GM19324 (cell line): ENCODE measurements around the gene PLA2G10.
A peak's percentile ranks its signal among the peaks of the same experiment; 100 is the strongest.
"Not testable (repeated sequence)": the region's sequence is repeated elsewhere in the genome, so short reads cannot be mapped to it uniquely, and the experiment has no call there.

Experiments
- ATAC-seq: cut with Tn5 transposase; IDR thresholded peaks from one replicate; pipeline ENCODE4 v1.9.1; 2021; ENCODE audit warnings: mild to moderate bottlenecking, moderate library complexity; ENCODE audit not compliant: unreplicated experiment, low FRiP score

PLA2G10 gene

DNA sequence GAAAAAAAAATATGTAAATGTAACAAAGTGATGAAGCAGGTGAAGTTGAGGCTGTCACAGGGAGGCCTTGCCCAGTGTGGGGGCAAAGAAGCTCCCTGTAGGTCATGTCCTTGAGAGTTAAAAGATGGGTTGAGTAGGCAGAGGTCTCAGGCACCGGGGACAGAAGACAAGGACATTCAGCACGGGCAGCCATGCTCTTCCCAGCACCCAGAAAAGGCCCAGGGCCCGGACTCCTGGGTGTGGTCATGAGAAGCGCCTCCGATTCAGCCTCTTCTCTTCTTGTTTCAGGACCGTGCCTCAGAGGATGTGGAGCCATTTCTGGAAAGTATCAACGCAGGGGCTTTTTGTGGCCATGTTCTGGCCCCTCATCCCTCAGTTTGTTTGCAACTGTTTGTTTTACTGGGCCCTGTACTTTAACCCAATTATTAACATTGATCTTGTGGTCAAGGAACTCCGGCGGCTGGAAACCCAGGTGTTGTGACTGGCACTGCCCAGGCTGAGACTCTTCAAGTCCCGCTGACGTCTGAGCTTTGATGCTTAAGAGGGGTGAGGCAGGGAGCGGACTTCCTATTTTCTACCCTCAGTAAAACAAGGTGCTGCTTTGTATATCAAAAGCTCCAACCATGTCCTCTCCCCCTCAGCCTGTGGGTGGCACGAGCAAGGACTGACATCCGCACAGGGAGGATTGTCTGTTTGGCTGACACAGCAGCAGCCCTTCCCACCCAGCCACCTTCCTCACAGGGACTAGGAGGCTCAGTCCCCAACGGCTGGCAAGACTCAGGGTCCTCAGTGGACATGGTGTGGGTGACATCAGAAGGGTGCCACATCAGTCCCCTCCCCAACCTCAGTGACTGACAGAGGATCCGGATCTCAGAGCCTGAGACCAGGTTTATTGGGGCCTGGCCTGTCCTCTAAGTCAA is 26.5 kb downstream of the PLA2G10 start:
- ATAC-seq = no peak

DNA sequence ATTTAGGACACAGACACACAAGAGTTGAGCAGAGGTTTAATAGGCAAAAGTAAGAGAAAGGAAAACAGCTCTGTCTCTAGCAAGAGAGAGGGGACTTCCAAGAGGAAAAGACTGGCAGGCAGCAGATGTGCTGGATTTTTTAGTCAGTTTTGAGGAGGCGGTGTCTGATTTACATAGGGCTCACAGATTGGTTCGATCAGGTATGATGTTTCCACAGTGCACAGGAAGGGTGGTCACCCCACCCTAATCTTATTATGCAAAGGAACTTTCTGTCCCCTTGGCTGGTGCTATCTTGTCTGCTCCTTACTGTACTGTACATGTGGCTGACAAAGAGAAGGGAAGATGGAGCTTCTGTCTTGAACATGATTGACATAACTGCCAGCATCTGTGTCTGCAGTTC is 36.0 kb downstream of the PLA2G10 start:
- peak; percentile 68 for ATAC-seq

DNA sequence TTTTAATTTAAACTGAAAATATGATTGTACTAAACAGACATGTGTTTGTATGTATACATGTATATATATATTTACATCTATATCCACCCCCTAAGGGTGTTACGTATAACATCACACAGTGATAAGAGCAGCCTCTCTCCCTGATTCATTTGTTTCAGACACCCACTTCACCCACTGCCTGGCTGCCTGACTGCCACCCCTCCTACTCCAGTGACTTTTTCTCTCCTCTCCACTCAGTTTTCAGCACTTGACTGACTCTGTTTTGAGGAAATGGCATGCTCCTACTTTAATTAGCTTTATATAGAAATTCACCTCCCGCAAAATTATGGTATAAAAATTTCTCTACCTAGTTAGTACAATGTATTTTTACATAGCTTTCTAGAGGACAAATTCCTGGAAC is 41.4 kb downstream of the PLA2G10 start:
- ATAC-seq = no peak

DNA sequence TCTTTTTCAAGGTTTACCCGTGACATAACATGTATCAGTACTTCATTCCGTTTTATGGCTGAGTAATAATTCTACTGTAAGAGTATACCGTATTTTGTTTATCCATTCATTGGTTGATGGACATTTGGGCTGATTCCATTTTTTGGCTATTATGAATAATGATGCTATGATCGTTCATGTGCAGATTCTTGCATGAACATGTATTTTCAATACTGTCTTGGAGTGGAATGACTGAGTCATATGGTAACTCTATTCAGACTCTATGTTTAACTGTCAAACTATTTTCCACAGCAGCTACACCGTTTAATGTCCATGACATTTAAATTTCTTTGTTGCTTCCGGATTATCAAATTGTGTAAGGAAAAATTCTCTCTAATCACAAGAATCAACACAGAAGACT is 43.5 kb downstream of the PLA2G10 start:
- ATAC-seq = no peak

DNA sequence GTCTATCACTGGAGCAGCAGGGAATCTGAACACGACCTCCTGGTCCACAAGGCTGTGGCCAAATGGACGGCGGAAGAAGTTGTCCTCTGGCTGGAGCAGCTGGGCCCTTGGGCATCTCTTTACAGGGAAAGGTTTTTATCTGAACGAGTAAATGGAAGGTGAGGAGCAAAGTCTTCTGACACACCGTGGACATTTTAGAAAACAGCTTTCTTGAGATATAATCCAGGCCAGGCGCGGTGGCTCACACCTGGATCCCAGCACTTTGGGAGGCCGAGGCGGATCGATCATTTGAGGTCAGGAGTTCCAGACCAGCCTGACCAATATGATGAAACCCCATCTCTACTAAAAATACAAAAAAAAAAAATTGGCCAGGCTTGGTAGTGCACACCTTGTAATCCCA is 44.3 kb downstream of the PLA2G10 start:
- no peak for ATAC-seq

DNA sequence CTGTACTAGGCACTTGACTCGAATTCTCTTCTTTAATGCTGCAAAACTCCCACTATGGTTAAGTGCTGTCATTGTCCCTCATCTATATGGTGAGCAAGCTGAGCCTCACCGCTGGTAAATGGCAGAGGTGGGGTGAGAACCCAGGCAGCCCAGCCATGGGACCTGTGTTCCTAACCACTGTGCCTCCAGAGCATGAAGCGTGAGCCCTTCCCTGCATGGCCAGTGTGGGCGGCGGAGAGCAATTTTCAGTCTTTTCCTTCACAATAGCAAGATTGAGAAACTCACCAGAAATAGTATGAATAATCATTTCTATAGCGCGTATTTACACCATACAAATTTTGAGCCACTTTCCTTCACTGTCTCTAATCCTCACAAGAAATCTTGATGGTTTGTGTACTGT is 52.2 kb downstream of the PLA2G10 start:
- no peak for ATAC-seq

DNA sequence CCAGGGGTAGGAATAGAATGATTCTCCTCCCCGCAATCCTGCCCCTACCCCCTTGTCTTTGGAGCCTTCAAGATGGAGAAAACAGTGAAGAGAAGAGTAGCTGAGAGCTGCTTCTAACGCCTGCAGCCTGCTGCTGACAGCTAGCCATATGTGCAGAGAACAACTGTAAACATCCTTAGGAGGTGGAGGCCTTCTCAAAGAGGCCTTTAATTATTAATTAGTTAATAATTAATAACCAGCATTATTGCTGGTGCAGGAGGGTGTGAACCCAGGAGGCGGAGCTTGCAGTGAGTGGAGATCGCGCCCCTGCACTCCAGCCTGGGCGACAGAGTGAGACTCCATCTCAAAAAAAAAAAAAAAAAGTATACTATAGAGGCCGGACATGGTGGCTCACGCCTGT is 52.9 kb downstream of the PLA2G10 start:
- ATAC-seq = no peak

DNA sequence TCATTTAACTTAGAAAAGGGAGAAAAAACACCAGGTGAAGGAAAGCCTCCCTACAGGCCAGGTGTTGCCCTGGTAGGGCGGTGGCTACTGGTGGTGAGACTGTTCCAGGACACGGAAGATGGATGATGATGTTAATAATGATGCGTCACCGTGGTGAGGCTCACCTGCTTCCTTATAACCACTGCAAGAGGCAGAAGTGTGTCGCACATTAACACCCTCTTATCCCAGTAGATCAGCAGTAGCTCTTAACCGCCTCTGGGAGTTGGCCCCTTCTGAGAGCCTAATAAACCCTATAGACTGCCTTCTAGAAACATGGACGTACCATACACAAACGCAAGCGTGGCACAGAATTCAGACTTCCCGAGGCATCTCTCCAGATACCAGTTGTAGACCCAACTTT is 53.6 kb downstream of the PLA2G10 start:
- no peak for ATAC-seq

DNA sequence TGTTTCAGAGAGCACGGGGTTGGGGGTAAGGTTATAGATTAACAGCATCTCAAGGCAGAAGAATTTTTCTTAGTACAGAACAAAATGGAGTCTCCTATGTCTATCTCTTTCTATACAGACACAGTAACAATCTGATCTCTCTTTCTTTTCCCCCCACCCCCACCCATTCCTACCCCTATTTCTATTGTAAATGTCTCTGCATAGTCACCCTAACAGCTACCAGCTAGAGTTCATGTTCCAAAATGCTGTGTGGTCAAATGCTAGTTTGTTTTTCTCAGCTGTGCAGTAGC is 57.2 kb downstream of the PLA2G10 start:
- ATAC-seq = not testable (repeated sequence)

DNA sequence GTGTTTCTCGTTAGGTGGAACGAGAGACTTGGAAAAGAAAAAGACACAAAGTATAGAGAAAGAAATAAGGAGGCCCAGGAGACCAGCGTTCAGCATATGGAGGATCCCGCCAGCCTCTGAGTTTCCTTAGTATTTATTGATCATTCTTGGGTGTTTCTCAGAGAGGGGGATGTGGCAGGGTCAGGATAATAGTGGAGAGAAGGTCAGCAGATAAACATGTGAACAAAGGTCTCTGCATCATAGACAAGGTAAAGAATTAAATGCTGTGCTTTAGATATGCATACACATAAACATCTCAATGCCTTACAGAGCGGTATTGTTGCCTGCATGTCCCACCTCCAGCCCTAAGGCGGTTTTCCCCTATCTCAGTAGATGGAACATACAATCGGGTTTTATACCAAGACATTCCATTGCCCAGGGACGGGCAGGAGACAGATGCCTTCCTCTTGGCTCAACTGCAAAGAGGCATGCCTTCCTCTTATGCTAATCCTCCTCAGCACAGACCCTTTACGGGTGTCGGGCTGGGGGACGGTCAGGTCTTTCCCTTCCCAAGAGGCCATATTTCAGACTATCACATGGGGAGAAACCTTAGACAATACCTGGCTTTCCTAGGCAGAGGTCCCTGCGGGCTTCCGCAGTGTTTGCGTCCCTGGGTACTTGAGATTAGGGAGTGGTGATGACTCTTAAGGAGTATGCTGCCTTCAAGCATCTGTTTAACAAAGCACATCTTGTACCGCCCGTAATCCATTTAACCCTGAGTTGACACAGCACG is 57.7 kb downstream of the PLA2G10 start:
- ATAC-seq = not testable (repeated sequence)

DNA sequence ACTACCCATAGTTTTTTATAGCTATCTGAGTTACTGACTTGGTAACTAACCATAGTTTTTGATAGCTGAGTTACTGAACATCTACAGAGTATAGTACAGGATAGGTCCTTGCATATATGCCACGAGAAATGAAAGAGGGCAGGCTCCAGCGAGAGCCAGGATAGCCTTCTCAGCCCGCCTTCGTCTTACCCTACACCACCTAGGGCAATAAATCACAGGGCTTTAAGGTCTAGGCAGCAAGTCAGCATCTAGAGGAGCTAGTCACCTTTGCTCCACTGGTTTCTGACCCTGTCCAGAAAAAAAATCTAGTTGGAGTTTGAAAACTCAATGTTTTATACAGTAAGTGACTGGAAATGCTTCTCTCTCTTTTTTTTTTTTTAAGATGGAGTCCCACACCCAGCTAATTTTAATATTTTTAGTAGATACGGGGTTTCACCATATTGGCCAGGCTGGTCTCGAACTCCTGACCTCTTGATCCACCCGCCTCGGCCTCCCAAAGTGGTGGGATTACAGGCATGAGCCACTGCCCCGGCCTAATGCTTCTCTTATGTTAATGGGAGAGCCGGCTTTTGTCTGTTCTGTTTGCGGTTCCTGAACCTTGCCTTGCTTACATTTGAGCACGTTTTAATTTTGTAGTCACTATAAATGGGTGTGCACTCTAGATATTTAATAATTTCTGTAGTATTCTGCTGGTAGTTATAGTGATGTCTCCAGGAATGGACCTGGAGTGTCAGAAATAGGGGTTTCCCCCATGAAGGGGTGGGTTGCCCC is 58.5 kb downstream of the PLA2G10 start:
- no peak for ATAC-seq

DNA sequence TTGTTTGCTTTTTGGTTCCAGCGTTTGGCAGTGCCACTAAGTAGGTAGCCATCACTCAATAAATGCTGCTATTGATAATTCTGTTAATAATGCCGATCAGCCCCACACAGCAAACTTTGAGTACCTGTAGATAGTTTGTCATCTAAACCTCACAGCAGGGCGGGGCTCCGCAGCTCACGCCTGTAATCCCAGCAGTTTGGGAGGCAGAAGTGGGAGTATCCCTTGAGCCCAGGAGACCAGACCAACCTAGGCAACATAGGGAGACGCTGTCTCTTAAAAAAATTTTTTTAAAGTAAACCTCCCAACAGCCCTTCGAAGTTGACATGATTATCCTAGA is 59.8 kb downstream of the PLA2G10 start:
- no peak for ATAC-seq

DNA sequence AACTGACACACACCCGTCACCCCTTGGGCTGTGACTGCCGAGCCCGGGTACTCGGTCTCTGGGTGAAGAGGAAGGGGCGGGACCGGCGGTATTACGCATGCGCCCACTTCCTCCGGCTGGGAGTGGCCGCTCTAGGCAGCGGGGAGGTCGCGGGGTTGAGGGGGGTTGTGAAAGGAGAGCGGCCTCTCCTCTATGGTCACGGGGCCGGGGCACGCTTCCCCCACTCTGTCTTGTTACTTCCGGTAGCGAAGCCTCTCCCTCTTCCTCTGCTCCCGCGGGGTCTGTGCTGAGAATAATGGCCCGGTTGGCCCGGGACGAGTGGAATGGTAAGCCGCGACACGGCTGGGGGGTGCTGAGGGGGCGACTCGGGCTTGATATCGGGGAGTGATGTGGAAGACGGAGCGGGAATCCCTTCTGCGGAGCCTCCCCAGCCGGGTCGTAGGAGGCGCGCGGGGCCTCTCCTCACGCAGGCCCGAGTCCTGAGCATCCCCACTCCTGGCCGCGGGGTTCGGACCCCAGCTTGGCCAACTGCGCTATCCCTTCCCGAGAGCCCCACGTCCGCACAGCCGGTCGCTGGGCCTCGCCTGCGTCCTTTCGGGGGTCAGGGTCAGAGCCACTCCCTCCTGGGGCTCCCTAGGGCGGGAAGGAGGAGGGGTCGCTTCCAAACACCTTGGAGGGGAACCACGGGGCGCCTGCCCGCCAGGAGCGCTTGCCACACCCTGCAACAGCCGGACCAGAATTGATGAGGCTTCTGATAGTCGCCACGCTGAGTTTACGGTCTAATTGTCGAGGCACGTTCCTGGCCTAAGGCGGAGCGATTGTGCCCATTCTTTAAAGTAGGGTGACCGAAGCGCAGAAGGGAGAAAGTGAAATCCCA is 61.2 kb downstream of the PLA2G10 start, which contains the start of gene BFAR:
BFAR (plus strand) TSS at position 259 of the 877 bp plus-strand sequence. CDS start 11,396 bp downstream, outside the sequence.
- ATAC-seq = peak; percentile 78

DNA sequence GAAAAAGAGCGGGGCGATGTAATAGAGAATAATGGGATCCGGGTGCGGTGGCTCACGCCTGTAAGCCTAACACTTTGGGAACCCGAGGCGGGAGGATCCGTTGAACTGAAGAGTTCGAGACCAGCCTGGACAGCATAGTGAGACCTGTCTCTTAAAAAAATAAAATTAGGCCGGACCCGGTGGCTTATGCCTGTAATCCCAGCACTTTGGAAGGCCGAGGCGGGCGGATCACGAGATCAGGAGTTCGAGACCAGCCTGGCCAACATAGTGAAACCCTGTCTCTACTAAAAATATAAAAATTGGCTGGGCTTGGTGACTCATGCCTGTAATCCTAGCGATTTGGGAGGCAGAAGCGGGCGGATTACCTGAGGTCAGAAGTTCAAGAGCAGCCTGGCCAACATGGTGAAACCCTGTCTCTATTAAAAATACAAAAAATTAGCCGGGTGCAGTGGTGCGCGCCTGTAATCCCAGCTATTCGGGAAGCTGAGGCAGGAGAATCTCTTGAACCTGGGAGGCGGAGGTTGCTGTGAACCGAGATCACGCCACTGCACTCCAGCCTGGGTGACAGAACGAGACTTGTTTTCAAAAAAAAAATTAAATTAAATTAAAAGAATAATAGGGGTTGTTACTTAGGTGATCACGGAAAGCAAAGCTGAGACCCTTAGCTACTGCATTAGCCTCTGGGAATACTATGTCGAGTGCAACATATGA is 63.3 kb downstream of the PLA2G10 start:
- not testable (repeated sequence) for ATAC-seq

DNA sequence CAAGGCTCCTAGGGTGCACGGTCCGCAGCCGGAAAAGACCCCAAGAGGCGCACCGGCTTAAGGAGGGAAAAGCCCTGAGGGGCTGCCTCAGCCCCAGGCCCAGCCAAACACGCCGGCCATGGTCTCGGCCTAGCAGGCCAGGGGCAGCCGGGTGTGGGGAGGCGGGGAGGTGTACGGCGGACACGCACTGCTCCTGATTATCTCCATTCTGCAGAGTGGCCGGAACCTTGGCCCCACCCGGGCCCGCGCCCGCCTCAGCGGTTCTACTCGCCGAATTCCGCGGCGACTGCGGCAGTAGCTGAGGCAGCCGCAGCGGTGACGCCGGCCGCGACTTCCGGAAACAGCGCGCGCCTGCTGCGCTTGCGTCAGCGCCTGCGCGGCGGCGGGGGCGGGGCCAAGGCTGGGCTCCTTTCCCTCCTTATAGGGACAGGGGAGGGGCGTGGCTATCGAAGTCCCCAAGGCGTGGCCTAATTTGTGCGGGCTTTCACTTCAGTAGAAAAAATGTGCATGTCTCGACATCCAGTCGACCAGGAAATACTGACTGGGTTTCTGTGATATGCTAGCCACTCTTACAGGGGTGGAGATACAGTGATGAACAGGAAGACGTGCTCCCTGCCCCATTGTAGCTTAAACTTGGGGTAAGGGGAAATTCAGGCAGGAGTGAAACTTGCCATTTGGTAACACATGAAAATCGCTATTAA is 64.0 kb downstream of the PLA2G10 start, which contains the start of gene PARN:
PARN (minus strand) TSS at position 342 of the 701 bp plus-strand sequence; CDS start at position 207, 135 bp downstream.
- ATAC-seq = peak; percentile 65

DNA sequence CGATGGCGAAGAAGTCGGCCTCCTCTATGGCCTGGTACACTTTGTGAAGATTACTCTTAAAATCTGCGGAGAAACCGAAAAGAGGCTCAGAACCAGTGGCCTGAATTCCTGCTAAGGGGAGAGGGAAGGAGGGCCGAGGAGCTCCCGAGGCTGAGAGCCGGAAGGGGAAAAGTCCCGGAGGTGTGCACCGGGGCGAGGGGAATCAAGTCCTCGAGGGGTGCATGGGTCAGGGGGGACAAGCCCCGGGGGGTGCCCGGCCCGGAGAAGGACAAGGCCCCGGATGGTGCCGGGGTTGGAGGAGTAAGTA is 64.5 kb downstream of the PLA2G10 start:
- peak; percentile 5 for ATAC-seq

DNA sequence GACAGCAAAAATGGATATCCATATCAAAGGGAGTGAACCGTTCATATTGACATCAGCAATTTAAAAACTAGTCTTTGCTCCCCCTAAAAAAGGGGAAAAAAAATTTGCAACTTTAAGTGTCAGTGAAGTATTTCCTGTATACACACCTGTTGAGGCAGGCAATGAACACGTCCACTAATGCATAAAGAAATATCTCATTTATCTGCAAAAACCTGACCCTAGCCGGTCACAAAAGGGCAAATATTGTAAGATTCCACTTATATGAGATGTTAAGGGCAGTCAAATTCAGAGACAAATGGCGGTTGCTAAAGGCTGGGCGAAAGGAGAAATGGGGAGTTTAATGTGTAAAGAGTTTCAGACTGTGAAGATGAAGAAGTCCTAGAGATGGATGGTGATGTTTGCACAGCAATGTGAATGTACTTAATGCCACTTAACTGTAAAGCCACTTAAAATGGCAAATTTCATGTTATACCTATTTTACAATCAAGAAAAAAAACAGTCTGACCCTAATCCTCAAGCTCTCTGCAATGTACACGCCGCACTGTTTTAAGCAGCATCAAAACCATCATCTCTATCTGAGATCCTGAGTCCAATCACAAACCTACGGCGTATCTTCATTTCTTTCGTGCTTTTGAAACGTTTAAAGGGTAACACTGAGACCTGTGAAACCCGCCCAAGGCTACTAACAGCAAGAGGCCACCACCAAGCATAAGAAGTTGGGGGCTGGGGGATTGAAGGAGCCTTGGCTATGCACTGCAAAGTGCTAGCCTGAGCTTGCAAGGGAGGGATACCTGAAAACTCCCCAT is 65.1 kb downstream of the PLA2G10 start:
- ATAC-seq = no peak

DNA sequence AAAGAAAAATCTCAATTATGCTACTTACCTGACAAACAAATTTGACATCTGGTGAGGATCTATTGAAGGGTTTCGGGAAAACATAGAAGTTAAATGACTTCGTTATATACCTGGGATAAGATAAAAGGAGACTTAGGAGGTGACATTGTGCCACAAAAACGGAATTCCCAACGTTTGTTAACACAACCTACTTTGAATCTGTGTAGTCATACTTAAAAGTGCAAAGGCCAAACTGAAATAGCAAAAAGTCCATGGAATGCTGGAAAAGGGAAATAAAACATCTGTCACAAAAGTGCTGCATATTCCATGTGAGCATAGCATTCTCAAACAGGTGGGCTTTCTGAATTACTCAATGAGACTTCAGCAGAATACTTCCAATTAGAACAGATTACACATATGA is 67.0 kb downstream of the PLA2G10 start:
- no peak for ATAC-seq
